Neural cell (in vitro differentiated cells): Measurements from ENCODE around the gene SLC37A2.

Experiments used
- EP300 ChIP-seq: fragments of 450-650 bp; conservative IDR thresholded peaks from 2 replicates; pipeline ENCODE4 v1.6.1; 2014; ENCODE audit warnings: antibody characterized with exemption, mild to moderate bottlenecking, moderate library complexity; ENCODE audit not compliant: poor library complexity, severe bottlenecking
- EZH2 ChIP-seq: fragments of 200-600, 300-800 bp; shearing (Covaris generic), sonication (generic); IDR thresholded peaks from 2 replicates; pipeline ENCODE4 v1.6.1; 2014; ENCODE audit warnings: antibody characterized with exemption, low read length, borderline replicate concordance, mild to moderate bottlenecking; ENCODE audit not compliant: insufficient read depth, poor library complexity, severe bottlenecking
- MXI1 ChIP-seq: fragments of 450-650 bp; conservative IDR thresholded peaks from 2 replicates; pipeline ENCODE4 v1.6.1; 2014; ENCODE audit warnings: antibody characterized with exemption, mild to moderate bottlenecking; ENCODE audit not compliant: poor library complexity, severe bottlenecking
- RAD21 ChIP-seq: fragments of 450-650 bp; conservative IDR thresholded peaks from 2 replicates; pipeline ENCODE4 v1.6.1; 2014; ENCODE audit warnings: antibody characterized with exemption, mild to moderate bottlenecking, moderate library complexity
- REST ChIP-seq: IDR thresholded peaks from 2 replicates; pipeline ENCODE4 v1.6.1; 2012; ENCODE audit warnings: borderline replicate concordance
- SMC3 ChIP-seq: fragments of 450-650 bp; conservative IDR thresholded peaks from 2 replicates; pipeline ENCODE4 v1.6.1; 2014; ENCODE audit warnings: antibody characterized with exemption, mild to moderate bottlenecking, moderate library complexity; ENCODE audit not compliant: poor library complexity
- TAF1 ChIP-seq: IDR thresholded peaks from 2 replicates; pipeline ENCODE4 v1.6.1; 2012; ENCODE audit warnings: low read depth
- TF ChIP-seq, protein P1 (sequence below): fragments of 450-650 bp; IDR thresholded peaks from 2 replicates; pipeline ENCODE4 v1.5.1; 2014; ENCODE audit warnings: antibody characterized with exemption, mild to moderate bottlenecking, moderate library complexity; ENCODE audit not compliant: poor library complexity, severe bottlenecking

GRCh38 chr11:125138966-125139365, 75.9 kb downstream of the SLC37A2 start:
- TF ChIP-seq TAF1 (no peak), RAD21 (no peak), REST (no peak), EP300 (no peak), EZH2 (no peak), SMC3 (no peak), MXI1 (no peak)
- TF ChIP-seq, protein P1, sequence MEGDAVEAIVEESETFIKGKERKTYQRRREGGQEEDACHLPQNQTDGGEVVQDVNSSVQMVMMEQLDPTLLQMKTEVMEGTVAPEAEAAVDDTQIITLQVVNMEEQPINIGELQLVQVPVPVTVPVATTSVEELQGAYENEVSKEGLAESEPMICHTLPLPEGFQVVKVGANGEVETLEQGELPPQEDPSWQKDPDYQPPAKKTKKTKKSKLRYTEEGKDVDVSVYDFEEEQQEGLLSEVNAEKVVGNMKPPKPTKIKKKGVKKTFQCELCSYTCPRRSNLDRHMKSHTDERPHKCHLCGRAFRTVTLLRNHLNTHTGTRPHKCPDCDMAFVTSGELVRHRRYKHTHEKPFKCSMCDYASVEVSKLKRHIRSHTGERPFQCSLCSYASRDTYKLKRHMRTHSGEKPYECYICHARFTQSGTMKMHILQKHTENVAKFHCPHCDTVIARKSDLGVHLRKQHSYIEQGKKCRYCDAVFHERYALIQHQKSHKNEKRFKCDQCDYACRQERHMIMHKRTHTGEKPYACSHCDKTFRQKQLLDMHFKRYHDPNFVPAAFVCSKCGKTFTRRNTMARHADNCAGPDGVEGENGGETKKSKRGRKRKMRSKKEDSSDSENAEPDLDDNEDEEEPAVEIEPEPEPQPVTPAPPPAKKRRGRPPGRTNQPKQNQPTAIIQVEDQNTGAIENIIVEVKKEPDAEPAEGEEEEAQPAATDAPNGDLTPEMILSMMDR, result no peak
